ENCODE data around the gene TIMM44.
A peak's percentile ranks its signal among the peaks of the same experiment; 100 is the strongest.
"Not testable (repeated sequence)": the region's sequence is repeated elsewhere in the genome, so short reads cannot be mapped to it uniquely, and the experiment has no call there.

Gene TIMM44

GRCh38 chr19:7924241-7924640 is 19.2 kb downstream of the TIMM44 start:
- no peak for DNase-seq

GRCh38 chr19:7923295-7924191 is 19.9 kb downstream of the TIMM44 start:
- DNase-seq: no peak

- no peak for DNase-seq
Measured at GRCh38 chr19:7922836-7923195, 20.6 kb downstream of the TIMM44 start.

GRCh38 chr19:7921967-7922835 is 21.3 kb downstream of the TIMM44 start:
- DNase-seq: no peak

GRCh38 chr19:7921302-7921966 is 22.0 kb downstream of the TIMM44 start:
- no peak for DNase-seq

- DNase-seq: peak; percentile 82
Measured at GRCh38 chr19:7920519-7921301, 22.8 kb downstream of the TIMM44 start.

- DNase-seq: peak; percentile 82
Measured at GRCh38 chr19:7919610-7920518, 23.6 kb downstream of the TIMM44 start, which contains the start of gene SNAPC2. Gene SNAPC2 (plus strand): TSS chr19:7920338. CDS start chr19:7920367, 29 bp downstream.

- no peak for DNase-seq
Measured at GRCh38 chr19:7918615-7919421, 24.6 kb downstream of the TIMM44 start.

- not testable (repeated sequence) for DNase-seq
Measured at GRCh38 chr19:7918062-7918614, 25.3 kb downstream of the TIMM44 start.

- DNase-seq: no peak
Measured at GRCh38 chr19:7917267-7918061, 26.0 kb downstream of the TIMM44 start.

GRCh38 chr19:7916955-7917266 is 26.6 kb downstream of the TIMM44 start:
- DNase-seq: no peak

GRCh38 chr19:7916103-7916954 is 27.1 kb downstream of the TIMM44 start:
- no peak for DNase-seq

- no peak for DNase-seq
Measured at GRCh38 chr19:7915250-7916102, 28.0 kb downstream of the TIMM44 start.

GRCh38 chr19:7914598-7915045 is 28.8 kb downstream of the TIMM44 start, which contains the start of gene TGFBR3L:
Gene TGFBR3L (plus strand): TSS chr19:7914830.
- DNase-seq: no peak

GRCh38 chr19:7914099-7914498 is 29.4 kb downstream of the TIMM44 start:
- no peak for DNase-seq

GRCh38 chr19:7913652-7914051 is 29.8 kb downstream of the TIMM44 start:
- no peak for DNase-seq

Data from DMS 273 treated with DMSO at 0.1 percent for 48 hours (cell line).